Measurements from ENCODE around the gene INPP5A.
"Not testable (repeated sequence)": the region's sequence is repeated elsewhere in the genome, so short reads cannot be mapped to it uniquely, and the experiment has no call there.

Gene INPP5A

GRCh38 chr10:132550366-132551092 is 12.9 kb downstream of the INPP5A start:
- DNase-seq (ENCODE audit: low spot score): no peak

- DNase-seq (ENCODE audit: low spot score): no peak
These were observed 13.7 kb downstream of the INPP5A start for GRCh38 chr10:132551093-132551807.

- no peak for DNase-seq (ENCODE audit: low spot score)
These were observed 14.2 kb downstream of the INPP5A start for GRCh38 chr10:132551808-132552130.

- DNase-seq (ENCODE audit: low spot score): not testable (repeated sequence)
These were observed 15.0 kb downstream of the INPP5A start for GRCh38 chr10:132552635-132553034.

- not testable (repeated sequence) for DNase-seq (ENCODE audit: low spot score)
These were observed 16.0 kb downstream of the INPP5A start for GRCh38 chr10:132553568-132553967.

- no peak for DNase-seq (ENCODE audit: low spot score)
These were observed 16.7 kb downstream of the INPP5A start for GRCh38 chr10:132554053-132554990.

GRCh38 chr10:132554991-132555647 is 17.5 kb downstream of the INPP5A start:
- DNase-seq (ENCODE audit: low spot score): no peak

- DNase-seq (ENCODE audit: low spot score): no peak
These were observed 18.3 kb downstream of the INPP5A start for GRCh38 chr10:132555648-132556575.

GRCh38 chr10:132556994-132557441 is 19.4 kb downstream of the INPP5A start:
- no peak for DNase-seq (ENCODE audit: low spot score)

GRCh38 chr10:132557696-132558515 is 20.3 kb downstream of the INPP5A start:
- DNase-seq (ENCODE audit: low spot score): no peak

GRCh38 chr10:132558516-132559413 is 21.2 kb downstream of the INPP5A start:
- DNase-seq (ENCODE audit: low spot score): no peak

- DNase-seq (ENCODE audit: low spot score): no peak
These were observed 22.0 kb downstream of the INPP5A start for GRCh38 chr10:132559538-132559937.

GRCh38 chr10:132560241-132560731 is 22.7 kb downstream of the INPP5A start:
- no peak for DNase-seq (ENCODE audit: low spot score)

- no peak for DNase-seq (ENCODE audit: low spot score)
These were observed 24.8 kb downstream of the INPP5A start for GRCh38 chr10:132562177-132562915.

GRCh38 chr10:132562916-132563456 is 25.4 kb downstream of the INPP5A start:
- no peak for DNase-seq (ENCODE audit: low spot score)

- no peak for DNase-seq (ENCODE audit: low spot score)
These were observed 26.1 kb downstream of the INPP5A start for GRCh38 chr10:132563485-132564248.

- no peak for DNase-seq (ENCODE audit: low spot score)
These were observed 26.6 kb downstream of the INPP5A start for GRCh38 chr10:132564249-132564605.

Data from globus pallidus (tissue), 1 donor.